ENCODE data around the gene RNF138.
"Not testable (repeated sequence)": the region's sequence is repeated elsewhere in the genome, so short reads cannot be mapped to it uniquely, and the experiment has no call there.

Gene RNF138

GRCh38 chr18:32176745-32177144 lies 85.1 kb downstream of the RNF138 start:
- not testable (repeated sequence) for DNase-seq

GRCh38 chr18:32177530-32177929 lies 85.9 kb downstream of the RNF138 start:
- no peak for DNase-seq
